ENCODE data around the gene SNORC.

DNA sequence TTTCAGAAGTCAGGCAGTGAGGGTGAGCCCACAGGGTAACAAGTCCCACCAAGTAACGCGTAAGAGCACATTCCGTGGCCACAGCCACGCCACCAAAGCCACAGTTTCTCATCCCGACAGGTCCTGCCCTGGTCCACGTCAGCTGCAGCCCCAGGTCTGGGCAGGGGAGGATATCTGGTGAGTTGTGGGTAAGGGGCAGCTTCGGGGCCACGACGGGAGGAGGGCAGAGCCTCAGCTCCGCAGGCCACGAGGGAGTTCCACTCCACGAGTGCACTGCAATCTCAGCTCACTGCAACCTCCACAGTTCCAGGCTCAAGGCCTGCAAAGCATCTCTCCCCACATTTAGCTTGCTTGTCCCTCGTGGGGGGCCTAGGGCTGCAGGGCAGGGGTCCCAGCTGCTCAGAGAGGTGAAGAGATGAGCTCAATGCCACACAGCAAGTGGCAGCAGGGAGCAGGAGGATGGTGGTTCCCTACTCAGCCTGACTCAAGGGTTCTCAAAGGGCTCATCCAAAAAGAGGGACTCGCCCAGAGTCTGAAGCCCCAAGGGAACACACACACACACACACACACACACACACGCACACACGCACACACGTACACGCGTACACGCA, 12.5 kb downstream of the SNORC start:
- TF ChIP-seq GLIS3 (CRISPR knock-in tag; IDR thresholded peaks at IDR 0.05) (no peak), ZFP30 (CRISPR knock-in tag; IDR thresholded peaks at IDR 0.05) (no peak), ZNF70 (CRISPR knock-in tag; IDR thresholded peaks at IDR 0.05) (no peak), TCF4 (CRISPR knock-in tag; IDR thresholded peaks at IDR 0.05; ENCODE audit: borderline replicate concordance) (no peak), CSDC2 (CRISPR knock-in tag; IDR thresholded peaks at IDR 0.05) (no peak), ISL1 (CRISPR knock-in tag; IDR thresholded peaks at IDR 0.05) (no peak), RARB (CRISPR knock-in tag; IDR thresholded peaks at IDR 0.05) (no peak), ZNF565 (CRISPR knock-in tag; conservative IDR thresholded peaks at IDR 0.05; ENCODE audit: low read depth) (no peak), ESRRG (CRISPR knock-in tag; IDR thresholded peaks at IDR 0.05) (no peak), SNAI2 (CRISPR knock-in tag; IDR thresholded peaks at IDR 0.05) (no peak)
- TF ChIP-seq, protein P1, sequence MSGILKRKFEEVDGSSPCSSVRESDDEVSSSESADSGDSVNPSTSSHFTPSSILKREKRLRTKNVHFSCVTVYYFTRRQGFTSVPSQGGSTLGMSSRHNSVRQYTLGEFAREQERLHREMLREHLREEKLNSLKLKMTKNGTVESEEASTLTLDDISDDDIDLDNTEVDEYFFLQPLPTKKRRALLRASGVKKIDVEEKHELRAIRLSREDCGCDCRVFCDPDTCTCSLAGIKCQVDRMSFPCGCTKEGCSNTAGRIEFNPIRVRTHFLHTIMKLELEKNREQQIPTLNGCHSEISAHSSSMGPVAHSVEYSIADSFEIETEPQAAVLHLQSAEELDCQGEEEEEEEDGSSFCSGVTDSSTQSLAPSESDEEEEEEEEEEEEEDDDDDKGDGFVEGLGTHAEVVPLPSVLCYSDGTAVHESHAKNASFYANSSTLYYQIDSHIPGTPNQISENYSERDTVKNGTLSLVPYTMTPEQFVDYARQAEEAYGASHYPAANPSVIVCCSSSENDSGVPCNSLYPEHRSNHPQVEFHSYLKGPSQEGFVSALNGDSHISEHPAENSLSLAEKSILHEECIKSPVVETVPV (CRISPR knock-in tag; IDR thresholded peaks at IDR 0.05) = no peak
- TF ChIP-seq, protein P2, sequence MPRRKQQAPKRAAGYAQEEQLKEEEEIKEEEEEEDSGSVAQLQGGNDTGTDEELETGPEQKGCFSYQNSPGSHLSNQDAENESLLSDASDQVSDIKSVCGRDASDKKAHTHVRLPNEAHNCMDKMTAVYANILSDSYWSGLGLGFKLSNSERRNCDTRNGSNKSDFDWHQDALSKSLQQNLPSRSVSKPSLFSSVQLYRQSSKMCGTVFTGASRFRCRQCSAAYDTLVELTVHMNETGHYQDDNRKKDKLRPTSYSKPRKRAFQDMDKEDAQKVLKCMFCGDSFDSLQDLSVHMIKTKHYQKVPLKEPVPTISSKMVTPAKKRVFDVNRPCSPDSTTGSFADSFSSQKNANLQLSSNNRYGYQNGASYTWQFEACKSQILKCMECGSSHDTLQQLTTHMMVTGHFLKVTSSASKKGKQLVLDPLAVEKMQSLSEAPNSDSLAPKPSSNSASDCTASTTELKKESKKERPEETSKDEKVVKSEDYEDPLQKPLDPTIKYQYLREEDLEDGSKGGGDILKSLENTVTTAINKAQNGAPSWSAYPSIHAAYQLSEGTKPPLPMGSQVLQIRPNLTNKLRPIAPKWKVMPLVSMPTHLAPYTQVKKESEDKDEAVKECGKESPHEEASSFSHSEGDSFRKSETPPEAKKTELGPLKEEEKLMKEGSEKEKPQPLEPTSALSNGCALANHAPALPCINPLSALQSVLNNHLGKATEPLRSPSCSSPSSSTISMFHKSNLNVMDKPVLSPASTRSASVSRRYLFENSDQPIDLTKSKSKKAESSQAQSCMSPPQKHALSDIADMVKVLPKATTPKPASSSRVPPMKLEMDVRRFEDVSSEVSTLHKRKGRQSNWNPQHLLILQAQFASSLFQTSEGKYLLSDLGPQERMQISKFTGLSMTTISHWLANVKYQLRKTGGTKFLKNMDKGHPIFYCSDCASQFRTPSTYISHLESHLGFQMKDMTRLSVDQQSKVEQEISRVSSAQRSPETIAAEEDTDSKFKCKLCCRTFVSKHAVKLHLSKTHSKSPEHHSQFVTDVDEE (CRISPR knock-in tag; IDR thresholded peaks at IDR 0.05) = no peak
- TF ChIP-seq, protein P3, sequence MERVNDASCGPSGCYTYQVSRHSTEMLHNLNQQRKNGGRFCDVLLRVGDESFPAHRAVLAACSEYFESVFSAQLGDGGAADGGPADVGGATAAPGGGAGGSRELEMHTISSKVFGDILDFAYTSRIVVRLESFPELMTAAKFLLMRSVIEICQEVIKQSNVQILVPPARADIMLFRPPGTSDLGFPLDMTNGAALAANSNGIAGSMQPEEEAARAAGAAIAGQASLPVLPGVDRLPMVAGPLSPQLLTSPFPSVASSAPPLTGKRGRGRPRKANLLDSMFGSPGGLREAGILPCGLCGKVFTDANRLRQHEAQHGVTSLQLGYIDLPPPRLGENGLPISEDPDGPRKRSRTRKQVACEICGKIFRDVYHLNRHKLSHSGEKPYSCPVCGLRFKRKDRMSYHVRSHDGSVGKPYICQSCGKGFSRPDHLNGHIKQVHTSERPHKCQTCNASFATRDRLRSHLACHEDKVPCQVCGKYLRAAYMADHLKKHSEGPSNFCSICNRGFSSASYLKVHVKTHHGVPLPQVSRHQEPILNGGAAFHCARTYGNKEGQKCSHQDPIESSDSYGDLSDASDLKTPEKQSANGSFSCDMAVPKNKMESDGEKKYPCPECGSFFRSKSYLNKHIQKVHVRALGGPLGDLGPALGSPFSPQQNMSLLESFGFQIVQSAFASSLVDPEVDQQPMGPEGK (CRISPR knock-in tag; IDR thresholded peaks at IDR 0.05; ENCODE audit: borderline replicate concordance) = no peak
